DOHH2 (cell line): ENCODE measurements around the gene ZNF451.

ENCODE experiments used
- EZH2phosphoT487 ChIP-seq: fragments of 200-600 bp; sonication (generic); IDR thresholded peaks from 2 replicates; pipeline ENCODE4 v1.6.1; 2017; ENCODE audit warnings: borderline replicate concordance, mild to moderate bottlenecking, antibody characterized with exemption, low read length, moderate library complexity, mixed read lengths
- TF ChIP-seq, protein P1 (sequence below): fragments of 200-600 bp; sonication (generic); IDR thresholded peaks from one replicate; pipeline ENCODE4 v1.5.1; 2014; ENCODE audit warnings: antibody characterized with exemption, mild to moderate bottlenecking, low read depth, low read length; ENCODE audit not compliant: poor library complexity, severe bottlenecking

DNA sequence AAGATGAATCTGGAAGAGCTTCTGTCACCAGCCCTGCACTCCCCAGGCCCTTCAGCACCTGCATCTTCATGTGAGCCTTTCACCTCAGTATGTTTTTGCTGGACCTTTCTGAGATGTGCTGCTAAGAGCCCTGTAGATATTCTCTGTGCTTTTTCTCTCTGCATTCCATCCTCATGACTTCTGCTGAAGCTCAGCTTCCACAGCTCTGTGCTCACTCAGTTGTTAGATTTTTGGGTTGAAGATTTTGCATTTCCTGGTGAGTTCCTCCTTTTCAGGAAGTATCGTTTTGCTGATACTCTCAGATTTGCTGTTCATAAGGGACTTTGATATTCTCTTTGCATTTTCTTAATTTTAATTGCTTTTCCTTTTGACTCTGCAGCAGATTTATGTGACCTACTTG lies 25.2 kb upstream of the ZNF451 start:
- TF ChIP-seq, protein P1, sequence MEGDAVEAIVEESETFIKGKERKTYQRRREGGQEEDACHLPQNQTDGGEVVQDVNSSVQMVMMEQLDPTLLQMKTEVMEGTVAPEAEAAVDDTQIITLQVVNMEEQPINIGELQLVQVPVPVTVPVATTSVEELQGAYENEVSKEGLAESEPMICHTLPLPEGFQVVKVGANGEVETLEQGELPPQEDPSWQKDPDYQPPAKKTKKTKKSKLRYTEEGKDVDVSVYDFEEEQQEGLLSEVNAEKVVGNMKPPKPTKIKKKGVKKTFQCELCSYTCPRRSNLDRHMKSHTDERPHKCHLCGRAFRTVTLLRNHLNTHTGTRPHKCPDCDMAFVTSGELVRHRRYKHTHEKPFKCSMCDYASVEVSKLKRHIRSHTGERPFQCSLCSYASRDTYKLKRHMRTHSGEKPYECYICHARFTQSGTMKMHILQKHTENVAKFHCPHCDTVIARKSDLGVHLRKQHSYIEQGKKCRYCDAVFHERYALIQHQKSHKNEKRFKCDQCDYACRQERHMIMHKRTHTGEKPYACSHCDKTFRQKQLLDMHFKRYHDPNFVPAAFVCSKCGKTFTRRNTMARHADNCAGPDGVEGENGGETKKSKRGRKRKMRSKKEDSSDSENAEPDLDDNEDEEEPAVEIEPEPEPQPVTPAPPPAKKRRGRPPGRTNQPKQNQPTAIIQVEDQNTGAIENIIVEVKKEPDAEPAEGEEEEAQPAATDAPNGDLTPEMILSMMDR: no peak
- TF ChIP-seq EZH2phosphoT487: no peak
